Progenitor cell of endocrine pancreas (in vitro differentiated cells): ENCODE data around the gene ATG14. TPM values are rescaled to one million over a fixed set of nuclear protein-coding genes. Genes with fewer than 3 reads are reported as not detected.

Experiments
- DNase-seq: peaks from one replicate; pipeline ENCODE4 v3.0.0; 2021; ENCODE audit warnings: low spot score; ENCODE audit not compliant: unreplicated experiment
- H3K27ac Mint-ChIP-seq: 2 replicates; pipeline ENCODE4 v1.8.0; 2021; ENCODE audit warnings: mild to moderate bottlenecking, moderate library complexity, mixed read lengths
- H3K27me3 Mint-ChIP-seq: 2 replicates; pipeline ENCODE4 v1.8.0; 2021; ENCODE audit warnings: mixed read lengths
- H3K36me3 Mint-ChIP-seq: 2 replicates; pipeline ENCODE4 v1.8.0; 2022; ENCODE audit warnings: mixed read lengths; ENCODE audit not compliant: insufficient read depth
- H3K4me1 Mint-ChIP-seq: 2 replicates; pipeline ENCODE4 v1.8.0; 2021; ENCODE audit warnings: low read depth, mixed read lengths
- H3K4me3 Mint-ChIP-seq: 2 replicates; pipeline ENCODE4 v1.8.0; 2021; ENCODE audit warnings: low read depth, mild to moderate bottlenecking, moderate library complexity, mixed read lengths
- H3K9me3 Mint-ChIP-seq: 2 replicates; pipeline ENCODE4 v1.8.0; 2021; ENCODE audit warnings: low read depth, mixed read lengths
- CTCF ChIP-seq: fragments of 200-600 bp; sonication (generic); IDR thresholded peaks from one replicate; pipeline ENCODE4 v1.5.0; 2021; ENCODE audit warnings: antibody characterized with exemption, mild to moderate bottlenecking; ENCODE audit not compliant: unreplicated experiment
- total RNA-seq: library from RNA; stranded (reverse); gene quantifications from 2 replicates; pipeline ENCODE4 v1.2.1, GENCODE V29; 2021

ATG14 gene
- total RNA-seq, 1 donor from 2014 or later, result 14.9 TPM

- no peak for DNase-seq
- no peak for TF ChIP-seq CTCF
- Mint-ChIP-seq H3K27ac (no peak overlapping the region), H3K4me3 (no peak overlapping the region), H3K9me3 (no peaks in the 10 kb centered on the region), H3K27me3 (no peaks in the 10 kb centered on the region), H3K4me1 (peaks cover 27% of the 10 kb centered on the region), H3K36me3 (no peaks in the 10 kb centered on the region)
Measured at GRCh38 chr14:55339770-55340169, 71.9 kb downstream of the ATG14 start.

- Mint-ChIP-seq H3K9me3 (no peaks in the 10 kb centered on the region), H3K27me3 (no peaks in the 10 kb centered on the region), H3K36me3 (no peaks in the 10 kb centered on the region), H3K4me1 (peaks cover 41% of the 10 kb centered on the region), H3K27ac (no peak overlapping the region), H3K4me3 (no peak overlapping the region)
- TF ChIP-seq CTCF, result no peak
- no peak for DNase-seq
Measured at GRCh38 chr14:55336691-55337090, 74.9 kb downstream of the ATG14 start.

GRCh38 chr14:55336162-55336561, 75.5 kb downstream of the ATG14 start:
- TF ChIP-seq CTCF, result no peak
- Mint-ChIP-seq H3K4me3 (no peak overlapping the region), H3K4me1 (peaks cover 40% of the 10 kb centered on the region), H3K36me3 (no peaks in the 10 kb centered on the region), H3K9me3 (no peaks in the 10 kb centered on the region), H3K27ac (no peak overlapping the region), H3K27me3 (no peaks in the 10 kb centered on the region)
- no peak for DNase-seq

- Mint-ChIP-seq H3K27ac (peak overlapping the region; percentile 88), H3K4me1 (peaks cover 35% of the 10 kb centered on the region), H3K27me3 (no peaks in the 10 kb centered on the region), H3K36me3 (no peaks in the 10 kb centered on the region), H3K9me3 (no peaks in the 10 kb centered on the region), H3K4me3 (peak overlapping the region; percentile 38)
- DNase-seq, result no peak
- no peak for TF ChIP-seq CTCF
Measured at GRCh38 chr14:55333711-55334485, 77.7 kb downstream of the ATG14 start.

GRCh38 chr14:55332654-55333570, 78.7 kb downstream of the ATG14 start:
- peaks cover 37% of the 10 kb centered on the region for H3K4me1 Mint-ChIP-seq
- no peaks in the 10 kb centered on the region for H3K9me3 Mint-ChIP-seq
- no peak for TF ChIP-seq CTCF
- no peaks in the 10 kb centered on the region for H3K36me3 Mint-ChIP-seq
- no peak for DNase-seq
- H3K27me3 Mint-ChIP-seq, result no peaks in the 10 kb centered on the region
- H3K27ac Mint-ChIP-seq, result peak overlapping the region; percentile 35
- H3K4me3 Mint-ChIP-seq, result no peak overlapping the region
